ENCODE results near the gene SDS.

The SDS gene

GRCh38 chr12:113398346-113399290 is 5.1 kb downstream of the SDS start:
- no peak for DNase-seq (ENCODE audit: low read depth)

GRCh38 chr12:113397497-113398197 is 6.0 kb downstream of the SDS start:
- DNase-seq (ENCODE audit: low read depth): no peak

GRCh38 chr12:113396828-113397496 is 6.7 kb downstream of the SDS start:
- DNase-seq (ENCODE audit: low read depth): no peak

GRCh38 chr12:113396200-113396599 is 7.5 kb downstream of the SDS start:
- no peak for DNase-seq (ENCODE audit: low read depth)

GRCh38 chr12:113395119-113395518 is 8.6 kb downstream of the SDS start:
- no peak for DNase-seq (ENCODE audit: low read depth)

GRCh38 chr12:113393749-113394148 is 9.9 kb downstream of the SDS start:
- DNase-seq (ENCODE audit: low read depth): no peak

GRCh38 chr12:113392988-113393579 is 10.6 kb downstream of the SDS start:
- no peak for DNase-seq (ENCODE audit: low read depth)

- DNase-seq (ENCODE audit: low read depth): no peak
Measured at GRCh38 chr12:113392520-113392919, 11.2 kb downstream of the SDS start.

GRCh38 chr12:113391650-113392337 is 11.9 kb downstream of the SDS start:
- no peak for DNase-seq (ENCODE audit: low read depth)

GRCh38 chr12:113391145-113391544 is 12.5 kb downstream of the SDS start:
- DNase-seq (ENCODE audit: low read depth): no peak

GRCh38 chr12:113390064-113391043 is 13.3 kb downstream of the SDS start:
- DNase-seq (ENCODE audit: low read depth): no peak

GRCh38 chr12:113388351-113388750 is 15.3 kb downstream of the SDS start:
- DNase-seq (ENCODE audit: low read depth): no peak

- DNase-seq (ENCODE audit: low read depth): no peak
Measured at GRCh38 chr12:113387631-113388030, 16.1 kb downstream of the SDS start.

- no peak for DNase-seq (ENCODE audit: low read depth)
Measured at GRCh38 chr12:113386866-113387566, 16.7 kb downstream of the SDS start.

- no peak for DNase-seq (ENCODE audit: low read depth)
Measured at GRCh38 chr12:113385282-113385882, 18.3 kb downstream of the SDS start.

- no peak for DNase-seq (ENCODE audit: low read depth)
Measured at GRCh38 chr12:113384778-113385177, 18.9 kb downstream of the SDS start.

GRCh38 chr12:113382206-113382605 is 21.5 kb downstream of the SDS start:
- no peak for DNase-seq (ENCODE audit: low read depth)

GRCh38 chr12:113381220-113381619 is 22.5 kb downstream of the SDS start:
- DNase-seq (ENCODE audit: low read depth): no peak

- no peak for DNase-seq (ENCODE audit: low read depth)
Measured at GRCh38 chr12:113378291-113378690, 25.4 kb downstream of the SDS start.
